ENCODE measurements around the gene C2CD4C. TPM values are rescaled to one million over a fixed set of nuclear protein-coding genes. Genes with fewer than 3 reads are reported as not detected.

C2CD4C gene
- total and polyA plus RNA-seq, 2 donors (not counting 3 experiments of a cell fraction or from before 2014, with no cell fraction given): 0.25 to 0.38 TPM

DNA sequence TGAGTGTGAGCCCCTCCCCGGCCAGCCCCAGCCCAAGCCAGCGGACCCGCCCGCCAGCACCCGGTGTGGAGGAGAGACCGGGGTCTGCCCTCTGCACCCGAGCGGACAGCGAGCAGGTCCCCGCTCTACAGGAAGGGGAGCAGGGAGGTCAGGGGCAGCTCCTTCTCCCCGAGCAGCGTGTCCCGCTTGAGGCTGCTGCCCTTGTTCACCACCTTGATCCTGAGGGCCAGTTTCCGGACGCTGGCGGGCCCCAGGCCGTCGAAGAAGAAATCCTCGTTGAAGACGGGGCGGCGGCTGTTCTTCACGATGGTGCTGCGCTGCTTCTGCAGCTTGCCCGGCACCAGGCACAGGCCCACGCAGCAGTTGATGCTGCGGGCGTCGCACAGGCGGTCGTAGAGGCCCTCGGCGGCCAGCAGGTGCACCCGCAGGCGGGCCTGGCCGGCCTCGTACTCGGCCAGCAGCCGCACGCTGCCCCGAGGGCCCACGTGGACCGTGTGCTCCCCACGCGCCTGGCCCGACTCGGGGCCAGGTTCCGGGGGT is 1.9 kb downstream of the C2CD4C start:
- TF ChIP-seq EZH2 (IDR thresholded peaks at IDR 0.05; ENCODE audit: borderline replicate concordance, low read depth, low read length, severe bottlenecking): no peak
- no peak for TF ChIP-seq FOS (IDR thresholded peaks at IDR 0.05; ENCODE audit: borderline replicate concordance, insufficient read depth, low read length)
- TF ChIP-seq POLR2AphosphoS5 (IDR thresholded peaks at IDR 0.05; ENCODE audit: insufficient read depth, low read depth, low read length): no peak
- TF ChIP-seq POLR2A (IDR thresholded peaks at IDR 0.05; ENCODE audit: low read depth, low read length): no peak
- TF ChIP-seq GATA2 (IDR thresholded peaks at IDR 0.05; ENCODE audit: insufficient read depth, insufficient read length, low read depth, low read length): no peak
- TF ChIP-seq, protein P1, sequence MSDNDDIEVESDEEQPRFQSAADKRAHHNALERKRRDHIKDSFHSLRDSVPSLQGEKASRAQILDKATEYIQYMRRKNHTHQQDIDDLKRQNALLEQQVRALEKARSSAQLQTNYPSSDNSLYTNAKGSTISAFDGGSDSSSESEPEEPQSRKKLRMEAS (IDR thresholded peaks at IDR 0.05; ENCODE audit: insufficient read depth, insufficient read length): no peak
- TF ChIP-seq, protein P2, sequence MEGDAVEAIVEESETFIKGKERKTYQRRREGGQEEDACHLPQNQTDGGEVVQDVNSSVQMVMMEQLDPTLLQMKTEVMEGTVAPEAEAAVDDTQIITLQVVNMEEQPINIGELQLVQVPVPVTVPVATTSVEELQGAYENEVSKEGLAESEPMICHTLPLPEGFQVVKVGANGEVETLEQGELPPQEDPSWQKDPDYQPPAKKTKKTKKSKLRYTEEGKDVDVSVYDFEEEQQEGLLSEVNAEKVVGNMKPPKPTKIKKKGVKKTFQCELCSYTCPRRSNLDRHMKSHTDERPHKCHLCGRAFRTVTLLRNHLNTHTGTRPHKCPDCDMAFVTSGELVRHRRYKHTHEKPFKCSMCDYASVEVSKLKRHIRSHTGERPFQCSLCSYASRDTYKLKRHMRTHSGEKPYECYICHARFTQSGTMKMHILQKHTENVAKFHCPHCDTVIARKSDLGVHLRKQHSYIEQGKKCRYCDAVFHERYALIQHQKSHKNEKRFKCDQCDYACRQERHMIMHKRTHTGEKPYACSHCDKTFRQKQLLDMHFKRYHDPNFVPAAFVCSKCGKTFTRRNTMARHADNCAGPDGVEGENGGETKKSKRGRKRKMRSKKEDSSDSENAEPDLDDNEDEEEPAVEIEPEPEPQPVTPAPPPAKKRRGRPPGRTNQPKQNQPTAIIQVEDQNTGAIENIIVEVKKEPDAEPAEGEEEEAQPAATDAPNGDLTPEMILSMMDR (IDR thresholded peaks at IDR 0.05; ENCODE audit: extremely low read depth in 1 of 2, insufficient read depth in 1 of 2, low read depth in 1 of 2, low read length in 2 of 2): no peak
- TF ChIP-seq JUN (IDR thresholded peaks at IDR 0.05; ENCODE audit: borderline replicate concordance, insufficient read depth, insufficient read length, low read depth): no peak
- TF ChIP-seq MYC (IDR thresholded peaks at IDR 0.05; ENCODE audit: low read depth, low read length): no peak
- H3K79me2 ChIP-seq (ENCODE audit: control insufficient read depth, insufficient read depth, low read length): no peaks in the 10 kb centered on the region
- no peaks in the 10 kb centered on the region for H3K36me3 ChIP-seq (ENCODE audit: control insufficient read depth in 2 of 2, extremely low read depth in 1 of 2, insufficient read depth in 2 of 2, low read length in 2 of 2)
- FAIRE-seq: no peak
- H3K9me1 ChIP-seq (replicated peaks; ENCODE audit: control insufficient read depth, extremely low read depth, insufficient read depth, low read length): no peaks in the 10 kb centered on the region
- ChIA-PET POLR2A (no interaction called here), CTCF (no interaction called here)
- no peak overlapping the region for H3K4me3 ChIP-seq (replicated peaks in 1 of 3; ENCODE audit: insufficient read depth in 1 of 3, low read depth in 1 of 3, low read length in 3 of 3)
- no peaks in the 10 kb centered on the region for H4K20me1 ChIP-seq (replicated peaks; ENCODE audit: control insufficient read depth, extremely low read depth, insufficient read depth, low read length)
- H3K9me3 ChIP-seq (replicated peaks; ENCODE audit: control insufficient read depth, insufficient read depth, low read length): no peaks in the 10 kb centered on the region
- peaks cover 11 to 14% of the 10 kb centered on the region in 2 experiments for H3K27me3 ChIP-seq (ENCODE audit: control insufficient read depth in 2 of 2, insufficient read depth in 2 of 2, low read length in 2 of 2)
- no peak overlapping the region for H3K27ac ChIP-seq (ENCODE audit: insufficient read depth, low read depth, low read length)
- no peak overlapping the region for H3K4me2 ChIP-seq (ENCODE audit: insufficient read depth, low read length)
- DNase-seq (ENCODE audit: low read depth, low spot score): no peak
- intact Hi-C loops (cut with micrococcal nuclease) (no loop called here), dilution Hi-C loops (cut with MboI; ENCODE audit: extremely low pct_ligation_motif_present, low sequenced_read_pairs) (no loop called here)
- BruUV-seq (replicated peaks): no TSS peak
- no peak overlapping the region for H3K9ac ChIP-seq (replicated peaks; ENCODE audit: extremely low read depth, insufficient read depth, low read length)
- no peak overlapping the region for H2AFZ ChIP-seq (ENCODE audit: low read depth, low read length)
- H3K4me1 ChIP-seq (ENCODE audit: control insufficient read depth, extremely low read depth, insufficient read depth, low read length): peaks cover 3% of the 10 kb centered on the region

All from endothelial cell of umbilical vein (primary cell).